H9 (cell line): ENCODE results near the gene RIPK4. TPM values are rescaled to one million over a fixed set of nuclear protein-coding genes. Genes with fewer than 3 reads are reported as not detected.

Source experiments
- DNase-seq: peaks from one replicate; pipeline ENCODE4 v3.0.0-alpha.2; 2017
- H2AFZ ChIP-seq: one replicate; pipeline ENCODE4 v1.6.1; 2013; ENCODE audit warnings: mild to moderate bottlenecking, low read length, control low read depth, moderate library complexity
- H2AK5ac ChIP-seq: 2 replicates; pipeline ENCODE4 v1.6.1; 2013; ENCODE audit warnings: low read length, control low read depth, mixed read lengths; ENCODE audit not compliant: insufficient read length
- H2BK120ac ChIP-seq: one replicate; pipeline ENCODE4 v1.6.1; 2013; ENCODE audit warnings: low read depth, mild to moderate bottlenecking, low read length, control low read depth, inconsistent platforms; ENCODE audit not compliant: poor library complexity, severe bottlenecking
- H2BK12ac ChIP-seq: 2 replicates; pipeline ENCODE4 v1.6.1; 2013; ENCODE audit warnings: low read length, control low read depth, mixed read lengths, low read depth; ENCODE audit not compliant: insufficient read length
- H2BK15ac ChIP-seq: 2 replicates; pipeline ENCODE4 v1.6.1; 2013; ENCODE audit warnings: low read depth, low read length, control low read depth
- H2BK20ac ChIP-seq: one replicate; pipeline ENCODE4 v1.6.1; 2013; ENCODE audit warnings: low read depth, mild to moderate bottlenecking, low read length, control low read depth, inconsistent platforms; ENCODE audit not compliant: poor library complexity, severe bottlenecking
- H2BK5ac ChIP-seq: 2 replicates; pipeline ENCODE4 v1.6.1; 2013; ENCODE audit warnings: low read length, control low read depth, mixed read lengths; ENCODE audit not compliant: insufficient read length
- H3K14ac ChIP-seq: 2 replicates; pipeline ENCODE4 v1.6.1; 2013; ENCODE audit warnings: low read length, control low read depth; ENCODE audit not compliant: insufficient read depth
- H3K18ac ChIP-seq: 2 replicates; pipeline ENCODE4 v1.6.1; 2013; ENCODE audit warnings: low read depth, mild to moderate bottlenecking, mixed read lengths, low read length, control low read depth; ENCODE audit not compliant: insufficient read length
- H3K23ac ChIP-seq: 2 replicates; pipeline ENCODE4 v1.6.1; 2013; ENCODE audit warnings: low read length, control low read depth, mixed read lengths, low read depth; ENCODE audit not compliant: insufficient read length
- H3K23me2 ChIP-seq: 2 replicates; pipeline ENCODE4 v1.6.1; 2013; ENCODE audit warnings: low read depth, mild to moderate bottlenecking, mixed read lengths, low read length, control low read depth; ENCODE audit not compliant: insufficient read length, poor library complexity, severe bottlenecking
- H3K27ac ChIP-seq: 2 replicates; pipeline ENCODE4 v1.5.1; 2013; ENCODE audit warnings: low read length, control low read depth, mixed read lengths, low read depth; ENCODE audit not compliant: insufficient read length
- H3K27me3 ChIP-seq: 2 replicates; pipeline ENCODE4 v1.6.1; 2013; ENCODE audit warnings: low read length, control low read depth, inconsistent platforms; ENCODE audit not compliant: insufficient read depth
- H3K4ac ChIP-seq: 2 replicates; pipeline ENCODE4 v1.6.1; 2013; ENCODE audit warnings: low read depth, mild to moderate bottlenecking, control low read depth, inconsistent platforms, low read length, moderate library complexity
- H3K4me1 ChIP-seq: 2 replicates; pipeline ENCODE4 v1.6.1; 2013; ENCODE audit warnings: low read length, control low read depth, inconsistent platforms; ENCODE audit not compliant: insufficient read depth
- H3K4me2 ChIP-seq: 2 replicates; pipeline ENCODE4 v1.6.1; 2013; ENCODE audit warnings: low read length, control low read depth, mixed read lengths; ENCODE audit not compliant: insufficient read length, insufficient read depth
- H3K56ac ChIP-seq: 2 replicates; pipeline ENCODE4 v1.6.1; 2013; ENCODE audit warnings: low read depth, mild to moderate bottlenecking, mixed read lengths, low read length, control low read depth; ENCODE audit not compliant: insufficient read length
- H3K79me1 ChIP-seq: 2 replicates; pipeline ENCODE4 v1.6.1; 2013; ENCODE audit warnings: low read depth, mild to moderate bottlenecking, moderate library complexity, low read length, control low read depth, inconsistent platforms; ENCODE audit not compliant: insufficient read depth, poor library complexity, severe bottlenecking
- H3K79me2 ChIP-seq: 2 replicates; pipeline ENCODE4 v1.6.1; 2013; ENCODE audit warnings: low read length, control low read depth, inconsistent platforms; ENCODE audit not compliant: insufficient read depth
- H3K9ac ChIP-seq: 2 replicates; pipeline ENCODE4 v1.6.1; 2013; ENCODE audit warnings: low read length, control low read depth, mixed read lengths; ENCODE audit not compliant: insufficient read length; ENCODE audit errors: extremely low read depth
- H3K9me3 ChIP-seq: one replicate; pipeline ENCODE4 v1.6.1; 2013; ENCODE audit warnings: low read depth, low read length, inconsistent platforms; ENCODE audit not compliant: control insufficient read depth
- H3T11ph ChIP-seq: one replicate; pipeline ENCODE4 v1.6.1; 2013; ENCODE audit warnings: mild to moderate bottlenecking, low read length, control low read depth, inconsistent platforms
- H4K20me1 ChIP-seq: one replicate; pipeline ENCODE4 v1.6.1; 2013; ENCODE audit not compliant: control insufficient read depth, insufficient read length, insufficient read depth
- H4K5ac ChIP-seq: 2 replicates; pipeline ENCODE4 v1.6.1; 2013; ENCODE audit warnings: low read depth, mild to moderate bottlenecking, mixed read lengths, low read length, control low read depth; ENCODE audit not compliant: insufficient read length
- H4K8ac ChIP-seq: replicated peaks from 2 replicates; pipeline ENCODE4 v1.6.1; 2013; ENCODE audit warnings: low read length, control low read depth, mixed read lengths, low read depth; ENCODE audit not compliant: insufficient read length
- H4K91ac ChIP-seq: 2 replicates; pipeline ENCODE4 v1.6.1; 2013; ENCODE audit warnings: low read depth, mild to moderate bottlenecking, moderate library complexity, mixed read lengths, low read length, control low read depth; ENCODE audit not compliant: insufficient read length
- H3K27ac Mint-ChIP-seq, 3 experiments: 2 replicates in 2 of 3; 3 replicates in 1 of 3; pipeline ENCODE4 v1.8.0; 2020 to 2021; ENCODE audit warnings: mixed read lengths in 3 of 3, mild to moderate bottlenecking in 1 of 3, moderate library complexity in 1 of 3
- H3K27me3 Mint-ChIP-seq: 2 replicates; pipeline ENCODE4 v1.8.0; 2021; ENCODE audit warnings: low read depth, mild to moderate bottlenecking, moderate library complexity, mixed read lengths
- H3K36me3 Mint-ChIP-seq, 3 experiments: 2 replicates in 2 of 3; 3 replicates in 1 of 3; pipeline ENCODE4 v1.8.0; 2020 to 2021; ENCODE audit warnings: low read depth in 3 of 3, mixed read lengths in 3 of 3; ENCODE audit not compliant: insufficient read depth in 1 of 3
- H3K4me1 Mint-ChIP-seq, 2 experiments: 2 replicates each; pipeline ENCODE4 v1.8.0; 2020; ENCODE audit warnings: mixed read lengths in 2 of 2
- H3K4me3 Mint-ChIP-seq, 2 experiments: 2 replicates in 1 of 2; 3 replicates in 1 of 2; pipeline ENCODE4 v1.8.0; 2020 to 2021; ENCODE audit warnings: mild to moderate bottlenecking in 2 of 2, mixed read lengths in 2 of 2, moderate library complexity in 1 of 2
- H3K9me3 Mint-ChIP-seq, 2 experiments: 2 replicates in 1 of 2; 3 replicates in 1 of 2; pipeline ENCODE4 v1.8.0; 2020; ENCODE audit warnings: mild to moderate bottlenecking in 2 of 2, mixed read lengths in 2 of 2, moderate library complexity in 1 of 2
- CTCF ChIP-seq: fragments of 200-600 bp; sonication (generic); conservative IDR thresholded peaks from 3 replicates; pipeline ENCODE4 v1.8.0; 2021; ENCODE audit warnings: antibody characterized with exemption, mild to moderate bottlenecking
- WGBS: extraction: QIAGEN DNeasy Blood & Tissue Kit; methylation state at CpG from one replicate; pipeline ENCODE4 v1.1.7; 2013; ENCODE audit warnings: missing lambda C conversion rate, low lambda C conversion rate, mixed read lengths; ENCODE audit not compliant: insufficient read length; ENCODE audit errors: extremely low coverage; 5-methylcytosine and 5-hydroxymethylcytosine counted together
- total RNA-seq: library from RNA; stranded (reverse); gene quantifications from 2 replicates; pipeline ENCODE4 v1.2.1, GENCODE V29; 2021

Gene RIPK4
- total RNA-seq, 1 experiment from 2014 or later, result 2.9 TPM

GRCh38 chr21:41692185-41692565 lies 74.7 kb downstream of the RIPK4 start:
- DNase-seq, result no peak
- no peak overlapping the region for H4K91ac ChIP-seq
- H3K27ac ChIP-seq, result no peak overlapping the region
- H3K23ac ChIP-seq, result no peak overlapping the region
- no peaks in the 10 kb centered on the region for H3K27me3 ChIP-seq
- no peak overlapping the region for H3K4me3 Mint-ChIP-seq
- H4K5ac ChIP-seq, result no peak overlapping the region
- H3K79me1 ChIP-seq, result no peaks in the 10 kb centered on the region
- H3K9me3 ChIP-seq, result no peaks in the 10 kb centered on the region
- no peak overlapping the region for H2BK120ac ChIP-seq
- H3K56ac ChIP-seq, result no peak overlapping the region
- H3K9ac ChIP-seq, result no peak overlapping the region
- H3K36me3 Mint-ChIP-seq, result no peaks in the 10 kb centered on the region
- no peak overlapping the region for H3K14ac ChIP-seq
- no peak overlapping the region for H3K4me2 ChIP-seq
- peaks cover 0 to 5% of the 10 kb centered on the region in 2 experiments; a peak in 3 of 5 replicates for H3K9me3 Mint-ChIP-seq
- H3K23me2 ChIP-seq, result no peaks in the 10 kb centered on the region
- H3K18ac ChIP-seq, result no peak overlapping the region
- no peaks in the 10 kb centered on the region for H3K4me1 ChIP-seq
- H3K27me3 Mint-ChIP-seq, result peaks cover 13% of the 10 kb centered on the region
- H2BK15ac ChIP-seq, result no peak overlapping the region
- no peak overlapping the region for H2BK20ac ChIP-seq
- H3K79me2 ChIP-seq, result no peaks in the 10 kb centered on the region
- H3K27ac Mint-ChIP-seq, result no peak overlapping the region
- no peaks in the 10 kb centered on the region for H4K20me1 ChIP-seq
- H2AK5ac ChIP-seq, result no peak overlapping the region
- H2BK5ac ChIP-seq, result no peak overlapping the region
- H2BK12ac ChIP-seq, result no peak overlapping the region
- no peak overlapping the region for H3T11ph ChIP-seq
- H4K8ac ChIP-seq, result no peak overlapping the region
- no peak overlapping the region for H3K4ac ChIP-seq
- no peak for TF ChIP-seq CTCF
- no peaks in the 10 kb centered on the region for H3K4me1 Mint-ChIP-seq
- WGBS, result no CpG with 5 or more reads among the region's 10 CpGs
- no peak overlapping the region for H2AFZ ChIP-seq
